K562 (cell line): ENCODE results near the gene FBLN2. TPM values are rescaled to one million over a fixed set of nuclear protein-coding genes. Genes with fewer than 3 reads are reported as not detected.

Experiments used
- ATAC-seq: fragments of 200-7000 bp; cut with Tn5 transposase; 3 replicates; pipeline ENCODE4 v1.9.1; 2020; ENCODE audit warnings: moderate library complexity
- BruUV-seq: library from RNA; stranded (reverse); fragments of 400-500 nt; replicated peaks from 2 replicates; lab custom pipeline; 2021; lab: Mats Ljungman, UMichigan
- CTCF ChIA-PET: fragments of 300-600 bp; formaldehyde crosslinking; extraction: SDS; loops from one replicate; lab custom pipeline; 2021; ENCODE audit warnings: low intra/inter-chr PET ratio; lab: Yijun Ruan, JAX
- POLR2A ChIA-PET: fragments of 300-600, 350-650 bp; sonication (Branson Sonifier 250); formaldehyde crosslinking; extraction: SDS; loops from one replicate; lab custom pipeline; 2021; ENCODE audit warnings: antibody characterized with exemption, inconsistent platforms; lab: Yijun Ruan, JAX
- DNase-seq, 4 experiments: peaks; one replicate each; pipeline versions ENCODE4 v3.0.0 to v3.0.0-alpha.2; 2011 to 2018; ENCODE audit warnings: low spot score in 3 of 4, mixed read lengths in 3 of 4; ENCODE audit errors: extremely low read depth in 1 of 4
- FAIRE-seq: peaks from 2 replicates; lab custom pipeline; 2011; peaks lifted over from hg19 to GRCh38; lab: Jason Lieb, UNC
- H2AFZ ChIP-seq: 2 replicates; pipeline ENCODE4 v1.6.0; 2011; ENCODE audit warnings: low read depth, low read length, control low read depth, inconsistent platforms
- H3K27ac ChIP-seq: fragments of 200-600 bp; 3 replicates; pipeline ENCODE4 v1.8.0; 2011; ENCODE audit warnings: low read depth, mild to moderate bottlenecking, control low read depth, inconsistent platforms, low read length, moderate library complexity, mixed read lengths; ENCODE audit errors: extremely low read depth
- H3K27me3 ChIP-seq, 2 experiments: fragments of 300-600 bp in 1 of 2; 2 replicates in 1 of 2; 3 replicates in 1 of 2; pipeline versions ENCODE4 v1.6.0 to v1.8.0; 2011; ENCODE audit warnings: inconsistent platforms in 2 of 2, low read length in 2 of 2, mild to moderate bottlenecking in 1 of 2, mixed read lengths in 1 of 2, moderate library complexity in 1 of 2; ENCODE audit not compliant: control insufficient read depth in 2 of 2, insufficient read depth in 2 of 2
- H3K36me3 ChIP-seq: fragments of 300-600 bp; 3 replicates; pipeline ENCODE4 v1.8.0; 2011; ENCODE audit warnings: mild to moderate bottlenecking, low read length, inconsistent platforms; ENCODE audit not compliant: control insufficient read depth, insufficient read depth
- H3K4me1 ChIP-seq, 2 experiments: fragments of 200-600 bp in 1 of 2; replicated peaks in 1 of 2; 2 replicates in 1 of 2; 3 replicates in 1 of 2; pipeline versions ENCODE4 v1.5.1 to v1.8.0; 2011; ENCODE audit warnings: inconsistent platforms in 2 of 2, low read length in 2 of 2, mild to moderate bottlenecking in 1 of 2, mixed read lengths in 1 of 2, moderate library complexity in 1 of 2; ENCODE audit not compliant: control insufficient read depth in 2 of 2, insufficient read depth in 2 of 2
- H3K4me2 ChIP-seq: 2 replicates; pipeline ENCODE4 v1.6.1; 2011; ENCODE audit warnings: low read length, control low read depth, inconsistent platforms, mixed read lengths; ENCODE audit not compliant: insufficient read depth
- H3K4me3 ChIP-seq: fragments of 200-600 bp; sonication (generic), shearing (Covaris generic); 2 replicates; pipeline ENCODE4 v1.5.1; 2016; ENCODE audit warnings: control low read depth, inconsistent platforms
- H3K79me2 ChIP-seq: fragments of 200-600 bp; 3 replicates; pipeline ENCODE4 v1.8.0; 2011; ENCODE audit warnings: low read length, inconsistent platforms; ENCODE audit not compliant: control insufficient read depth, insufficient read depth
- H3K9ac ChIP-seq, 2 experiments: 2 replicates each; pipeline versions ENCODE4 v1.6.0 to v1.6.1; 2011; ENCODE audit warnings: low read depth in 2 of 2, low read length in 2 of 2, control low read depth in 1 of 2, inconsistent platforms in 1 of 2, mild to moderate bottlenecking in 1 of 2, mixed read lengths in 1 of 2; ENCODE audit not compliant: insufficient read depth in 1 of 2
- H3K9me1 ChIP-seq: one replicate; pipeline ENCODE4 v1.6.0; 2011; ENCODE audit warnings: inconsistent platforms, mild to moderate bottlenecking, low read length, moderate library complexity; ENCODE audit not compliant: control insufficient read depth, insufficient read depth
- H3K9me3 ChIP-seq: replicated peaks from 2 replicates; pipeline ENCODE4 v1.5.1; 2011; ENCODE audit warnings: low read depth, low read length, inconsistent platforms; ENCODE audit not compliant: control insufficient read depth, insufficient read depth
- H4K20me1 ChIP-seq: replicated peaks from 2 replicates; pipeline ENCODE4 v1.6.1; 2011; ENCODE audit warnings: low read length, inconsistent platforms, mixed read lengths; ENCODE audit not compliant: control insufficient read depth, insufficient read depth
- BHLHE40 ChIP-seq: IDR thresholded peaks from 2 replicates; pipeline ENCODE4 v1.6.1; 2011; ENCODE audit warnings: low read length, improper control_type of control experiment
- GTF2B ChIP-seq: IDR thresholded peaks from 2 replicates; pipeline ENCODE4 v1.6.1; 2011; ENCODE audit not compliant: insufficient read length; ENCODE audit errors: extremely low read depth
- TAF7 ChIP-seq: fragments of 450-650 bp; IDR thresholded peaks from 2 replicates; pipeline ENCODE4 v1.6.1; 2016; ENCODE audit warnings: missing genetic modification characterization, missing compliant biosample characterization
- ZFX ChIP-seq: sonication (generic); formaldehyde crosslinking; IDR thresholded peaks from 2 replicates; pipeline ENCODE4 v1.8.0; 2022; ENCODE audit warnings: mild to moderate bottlenecking, missing genetic modification reagents, moderate library complexity
- ZNF75A ChIP-seq: fragments of 450-650 bp; formaldehyde crosslinking; IDR thresholded peaks from 2 replicates; pipeline ENCODE4 v1.4.0; 2020; ENCODE audit warnings: mild to moderate bottlenecking
- WGBS: fragments of 100-300 bp; shearing (Covaris generic); methylation state at CpG from one replicate; pipeline ENCODE4 v1.1.6; 2016; ENCODE audit warnings: low coverage, mixed read lengths; ENCODE audit not compliant: insufficient coverage; ENCODE audit errors: missing lambda C conversion rate; 5-methylcytosine and 5-hydroxymethylcytosine counted together
- in situ Hi-C: fragments of 300-500 bp; cut with MboI; formaldehyde crosslinking; loops from 4 replicates; pipeline ENCODE4 v1.15.0; 2018; ENCODE audit warnings: inconsistent platforms, mixed read lengths
- intact Hi-C: fragments of 100-400 bp; cut with micrococcal nuclease; formaldehyde crosslinking; loops from 2 replicates; pipeline ENCODE4 v1.14.2; 2022
- polyA plus RNA-seq, 8 experiments: library from polyadenylated mRNA; depleted of rRNA in 4 of 8; stranded (reverse) in 5 of 8; unstranded in 3 of 8; fragments of >200 nt; fragmentation: Nextera tagmentation in 2 of 8; fragmentation: Illumina TruSeq in 1 of 8; extraction: Ambion mirVana in 2 of 8; extraction: Trizol in 1 of 8; gene quantifications; 2 replicates each; pipeline versions ENCODE4 v1.2.1 to v1.2.3, GENCODE V29; 2011 to 2014; ENCODE audit warnings: inconsistent platforms in 1 of 8, missing spikeins in 1 of 8
- total RNA-seq, 7 experiments: library from RNA; depleted of rRNA in 6 of 7; stranded (reverse); fragments of >200 nt in 6 of 7; fragmentation: Illumina TruSeq in 2 of 7; extraction: Trizol in 2 of 7; gene quantifications; 2 replicates each; pipeline versions ENCODE4 v1.2.1 to v1.2.3, GENCODE V29; 2011 to 2021; ENCODE audit warnings: low replicate concordance in 1 of 7

The FBLN2 gene
- total and polyA plus RNA-seq, 9 of the 15 experiments (the other 6 are each of a cell fraction or from before 2014, with no cell fraction given), result 0.03 to 0.10 (median 0.04) TPM; not detected in 6

DNA sequence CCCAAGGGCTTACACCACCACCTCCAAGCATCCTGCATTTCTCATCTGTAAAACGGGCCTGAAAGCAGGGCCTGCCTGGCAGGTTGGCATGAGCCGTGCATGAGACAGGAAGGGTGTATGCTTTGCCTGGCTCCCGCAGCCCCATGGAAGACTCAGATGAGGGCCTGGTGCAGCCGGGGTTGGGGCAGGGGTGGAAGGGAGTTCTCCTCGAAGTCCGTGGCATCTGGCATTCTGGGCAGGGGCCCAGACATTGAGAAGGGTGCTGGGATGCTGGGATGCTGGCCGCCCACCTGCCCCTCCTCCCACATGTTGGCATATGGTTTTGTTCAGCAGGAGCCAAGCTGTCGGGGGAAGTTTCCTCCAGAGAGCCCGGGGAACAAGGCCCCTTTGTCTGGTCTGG is 13.0 kb upstream of the FBLN2 start:
- H3K79me2 ChIP-seq, result no peaks in the 10 kb centered on the region
- no peaks in the 10 kb centered on the region for H3K9me1 ChIP-seq
- H3K4me3 ChIP-seq, result no peak overlapping the region
- in situ Hi-C loops (no loop called here), intact Hi-C loops (loop anchor here (5.0 kb wide), 1 partner anchor 39 kb away; no protein-coding TSS in a partner anchor)
- no peaks in the 10 kb centered on the region; a peak in 2 of 5 replicates for H3K4me1 ChIP-seq
- H3K36me3 ChIP-seq, result no peaks in the 10 kb centered on the region
- H4K20me1 ChIP-seq, result 0 out of 2 replicates have a peak, but pooled peaks cover 11% of the 10 kb centered on the region
- no peak overlapping the region for H3K4me2 ChIP-seq
- no peak overlapping the region for H3K27ac ChIP-seq
- no peak overlapping the region for H2AFZ ChIP-seq
- no peak overlapping the region for H3K9ac ChIP-seq
- no peak for ATAC-seq
- no peak for DNase-seq
- POLR2A ChIA-PET, result interaction anchor here (0.8 to 1.2 kb wide), 2 partner anchors 10 to 96 kb away, joined by 3 to 4 read pairs; no protein-coding TSS in a partner anchor
- FAIRE-seq, result no peak
- H3K27me3 ChIP-seq, result peaks cover 43 to 86% of the 10 kb centered on the region in 2 experiments
- BruUV-seq, result no TSS peak
- no peak for TF ChIP-seq ZFX
- no peak for TF ChIP-seq BHLHE40
- TF ChIP-seq GTF2B, result no peak
- no peak for TF ChIP-seq ZNF75A (CRISPR knock-in tag)
- no peak for TF ChIP-seq TAF7 (tag)
- 7% methylated on average over 9 of the region's 9 CpGs for WGBS
- no peaks in the 10 kb centered on the region for H3K9me3 ChIP-seq
- CTCF ChIA-PET, result interaction anchor here (0.7 kb wide), 2 partner anchors 18 to 35 kb away, joined by 3 to 5 read pairs; no protein-coding TSS in a partner anchor
